Peyer's patch (tissue), 4 donors: ENCODE data around the gene RILPL1.

Source experiments
- POLR2A ChIP-seq, 2 donors: fragments of 450-650 bp; IDR thresholded peaks; one replicate each; pipeline ENCODE4 v1.5.1; 2017; ENCODE audit warnings: antibody characterized with exemption in 2 of 2, mild to moderate bottlenecking in 2 of 2, moderate library complexity in 2 of 2
- TF ChIP-seq, protein P1 (sequence below), 6 experiments: fragments of 450-650 bp in 4 of 6; fragments of 200-600 bp in 2 of 6; sonication (generic) in 1 of 6; IDR thresholded peaks; one replicate each; pipeline ENCODE4 v1.5.1; 2017 to 2019; ENCODE audit warnings: antibody characterized with exemption in 6 of 6, mild to moderate bottlenecking in 3 of 6, moderate library complexity in 1 of 6

DNA sequence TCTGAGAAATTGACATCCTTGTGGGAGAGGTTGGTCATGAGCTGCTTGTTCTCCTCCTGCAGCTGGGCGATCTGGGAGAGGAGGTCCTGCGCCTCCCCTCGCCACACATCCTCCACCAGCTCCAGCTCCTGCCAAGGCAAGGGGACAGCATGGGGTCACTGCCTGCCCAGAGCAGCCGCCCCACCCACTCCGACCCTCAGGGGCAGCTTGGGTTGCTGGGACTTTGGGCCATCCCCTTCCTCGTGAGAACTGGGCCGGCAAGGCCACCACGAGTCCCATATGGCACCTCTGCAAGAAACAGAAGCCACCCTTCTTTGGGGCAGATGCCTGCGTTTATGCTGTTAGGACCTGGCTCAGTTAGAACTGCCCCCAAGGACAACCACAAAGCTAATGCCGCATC, 10.0 kb downstream of the RILPL1 start:
- TF ChIP-seq POLR2A (IDR thresholded peaks at IDR 0.05) = no peak
- TF ChIP-seq, protein P1, sequence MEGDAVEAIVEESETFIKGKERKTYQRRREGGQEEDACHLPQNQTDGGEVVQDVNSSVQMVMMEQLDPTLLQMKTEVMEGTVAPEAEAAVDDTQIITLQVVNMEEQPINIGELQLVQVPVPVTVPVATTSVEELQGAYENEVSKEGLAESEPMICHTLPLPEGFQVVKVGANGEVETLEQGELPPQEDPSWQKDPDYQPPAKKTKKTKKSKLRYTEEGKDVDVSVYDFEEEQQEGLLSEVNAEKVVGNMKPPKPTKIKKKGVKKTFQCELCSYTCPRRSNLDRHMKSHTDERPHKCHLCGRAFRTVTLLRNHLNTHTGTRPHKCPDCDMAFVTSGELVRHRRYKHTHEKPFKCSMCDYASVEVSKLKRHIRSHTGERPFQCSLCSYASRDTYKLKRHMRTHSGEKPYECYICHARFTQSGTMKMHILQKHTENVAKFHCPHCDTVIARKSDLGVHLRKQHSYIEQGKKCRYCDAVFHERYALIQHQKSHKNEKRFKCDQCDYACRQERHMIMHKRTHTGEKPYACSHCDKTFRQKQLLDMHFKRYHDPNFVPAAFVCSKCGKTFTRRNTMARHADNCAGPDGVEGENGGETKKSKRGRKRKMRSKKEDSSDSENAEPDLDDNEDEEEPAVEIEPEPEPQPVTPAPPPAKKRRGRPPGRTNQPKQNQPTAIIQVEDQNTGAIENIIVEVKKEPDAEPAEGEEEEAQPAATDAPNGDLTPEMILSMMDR (IDR thresholded peaks at IDR 0.05) = no peak
